Skeletal muscle tissue (tissue), 4 donors: ENCODE measurements around the gene PBXIP1. TPM values are rescaled to one million over a fixed set of nuclear protein-coding genes. Genes with fewer than 3 reads are reported as not detected.
A peak's percentile ranks its signal among the peaks of the same experiment; 100 is the strongest.

Source experiments
- H3K27ac ChIP-seq: one replicate; pipeline ENCODE4 v1.7.0; 2013; ENCODE audit warnings: mild to moderate bottlenecking, low read depth, low read length, inconsistent platforms
- H3K27me3 ChIP-seq, 3 donors: one replicate each; pipeline ENCODE4 v1.7.0; 2013; ENCODE audit warnings: low read length in 3 of 3; ENCODE audit not compliant: control insufficient read depth in 3 of 3, insufficient read depth in 3 of 3
- H3K36me3 ChIP-seq, 3 donors: one replicate each; pipeline ENCODE4 v1.7.0; 2013; ENCODE audit warnings: low read length in 3 of 3; ENCODE audit not compliant: control insufficient read depth in 3 of 3, insufficient read depth in 3 of 3
- H3K4me1 ChIP-seq, 3 donors: one replicate each; pipeline ENCODE4 v1.7.0; 2013; ENCODE audit warnings: low read length in 3 of 3, mild to moderate bottlenecking in 3 of 3; ENCODE audit not compliant: control insufficient read depth in 3 of 3, insufficient read depth in 3 of 3
- H3K4me3 ChIP-seq, 3 donors: one replicate each; pipeline ENCODE4 v1.7.0; 2013; ENCODE audit warnings: low read length in 3 of 3
- H3K9ac ChIP-seq, 3 donors: one replicate each; pipeline ENCODE4 v1.7.0; 2013; ENCODE audit warnings: low read length in 3 of 3, mild to moderate bottlenecking in 3 of 3, moderate library complexity in 2 of 3, low read depth in 1 of 3
- H3K9me3 ChIP-seq, 3 donors: one replicate each; pipeline ENCODE4 v1.7.0; 2013; ENCODE audit warnings: low read length in 3 of 3; ENCODE audit not compliant: control insufficient read depth in 3 of 3
- total RNA-seq: library from RNA; depleted of rRNA; stranded (reverse); fragments of >200 nt; gene quantifications from one replicate; pipeline ENCODE4 v1.2.3, GENCODE V29; 2014
- donor health status: Osteomylitis.

PBXIP1 gene
- total RNA-seq, 1 donor from 2014 or later = 190 TPM

GRCh38 chr1:154972517-154973343 lies 16.8 kb upstream of the PBXIP1 start:
- H3K4me1 ChIP-seq = peaks cover 56 to 74% (median 62%) of the 10 kb centered on the region in 3 donors

DNA sequence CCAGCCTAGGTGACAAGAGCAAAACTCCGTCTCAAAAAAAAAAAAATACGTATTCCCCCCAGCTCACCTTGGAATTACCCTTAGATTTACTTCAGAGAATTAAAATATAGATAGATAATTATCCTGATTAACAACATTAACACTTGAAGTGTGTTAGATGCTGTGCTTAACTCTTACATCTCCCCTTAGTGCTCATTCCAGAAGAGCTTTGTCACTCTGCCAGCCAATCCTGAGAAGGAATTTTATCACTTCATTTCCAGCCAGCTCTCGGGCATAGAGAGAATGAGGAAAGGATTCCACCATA lies 16.3 kb upstream of the PBXIP1 start:
- Histone ChIP-seq H3K9me3 (no peaks in the 10 kb centered on the region), H3K27me3 (no peaks in the 10 kb centered on the region), H3K4me1 (peaks cover 56 to 77% (median 66%) of the 10 kb centered on the region in 3 donors), H3K4me3 (peak overlapping the region; percentile 8 to 55 (median 32)), H3K27ac (peak overlapping the region; percentile 99), H3K36me3 (peaks cover 9 to 19% (median 17%) of the 10 kb centered on the region in 3 donors), H3K9ac (peak overlapping the region; percentile 54 to 95 (median 74))

More at GRCh38 chr1:154972517-154973343, 16.8 kb upstream of the PBXIP1 start:
- Histone ChIP-seq H3K9ac (peak overlapping the region; percentile 67 to 95 (median 74)), H3K27me3 (no peaks in the 10 kb centered on the region), H3K9me3 (no peaks in the 10 kb centered on the region), H3K4me3 (peak overlapping the region; percentile 55 to 91 (median 71)), H3K27ac (peak overlapping the region; percentile 99), H3K36me3 (peaks cover 3 to 14% (median 12%) of the 10 kb centered on the region in 3 donors)

- Histone ChIP-seq H3K9ac (peak overlapping the region; percentile 73 to 83 (median 77)), H3K27ac (peak overlapping the region; percentile 99), H3K27me3 (no peaks in the 10 kb centered on the region), H3K36me3 (peaks cover 9 to 25% (median 22%) of the 10 kb centered on the region in 3 donors), H3K4me1 (peaks cover 60 to 77% (median 66%) of the 10 kb centered on the region in 3 donors), H3K9me3 (no peaks in the 10 kb centered on the region), H3K4me3 (peak overlapping the region; percentile 57 to 71 (median 67))
Observed at GRCh38 chr1:154971341-154971998, 15.6 kb upstream of the PBXIP1 start.

GRCh38 chr1:154970631-154971340 lies 14.9 kb upstream of the PBXIP1 start, which contains the start of gene SHC1:
Gene SHC1 (minus strand): TSS chr1:154970747. CDS start chr1:154970526, 221 bp downstream.
- Histone ChIP-seq H3K36me3 (peaks cover 15 to 32% (median 29%) of the 10 kb centered on the region in 3 donors), H3K27me3 (no peaks in the 10 kb centered on the region), H3K9me3 (no peaks in the 10 kb centered on the region), H3K4me3 (peak within 1 kb of the TSS; percentile 57 to 71 (median 67)), H3K27ac (peak within 1 kb of the TSS; percentile 99), H3K9ac (peak within 1 kb of the TSS; percentile 75 to 83 (median 77)), H3K4me1 (peaks cover 56 to 72% (median 63%) of the 10 kb centered on the region in 3 donors)

DNA sequence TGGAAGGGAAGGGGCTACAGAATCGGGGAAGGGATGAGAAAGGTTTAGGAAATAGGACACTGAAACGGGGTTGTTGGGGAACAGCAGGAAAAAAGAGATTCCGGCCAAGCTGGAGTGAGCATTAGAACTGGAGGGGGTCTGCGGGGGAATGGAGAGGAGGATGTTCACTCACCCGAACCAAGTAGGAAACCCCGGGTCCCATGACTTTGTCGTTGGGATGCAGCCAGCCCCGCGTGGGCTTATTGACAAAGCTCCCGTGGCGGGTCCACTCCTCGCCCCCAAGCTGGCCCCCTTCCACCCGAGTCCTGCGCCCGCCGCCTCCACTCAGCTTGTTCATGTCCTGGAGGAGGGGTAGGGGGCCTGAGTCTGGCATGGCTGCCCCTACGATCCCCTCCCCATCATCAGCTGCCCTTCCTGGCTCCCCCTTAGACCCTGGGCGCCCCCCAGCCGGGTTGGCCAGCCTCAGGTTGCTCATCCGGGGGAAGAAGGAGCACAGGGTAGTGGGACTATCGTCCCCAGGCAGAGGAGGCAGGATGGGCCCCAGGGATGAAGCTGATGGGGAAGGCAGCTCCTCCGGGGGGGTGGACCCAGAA lies 14.1 kb upstream of the PBXIP1 start:
- peak overlapping the region; percentile 99 for H3K27ac ChIP-seq
- peak overlapping the region; percentile 75 to 83 (median 77) for H3K9ac ChIP-seq
- H3K27me3 ChIP-seq = no peaks in the 10 kb centered on the region
- H3K4me3 ChIP-seq = peak overlapping the region; percentile 57 to 71 (median 67)
- H3K4me1 ChIP-seq = peaks cover 56 to 64% (median 56%) of the 10 kb centered on the region in 3 donors
- peaks cover 22 to 40% (median 36%) of the 10 kb centered on the region in 3 donors for H3K36me3 ChIP-seq
- H3K9me3 ChIP-seq = no peaks in the 10 kb centered on the region

DNA sequence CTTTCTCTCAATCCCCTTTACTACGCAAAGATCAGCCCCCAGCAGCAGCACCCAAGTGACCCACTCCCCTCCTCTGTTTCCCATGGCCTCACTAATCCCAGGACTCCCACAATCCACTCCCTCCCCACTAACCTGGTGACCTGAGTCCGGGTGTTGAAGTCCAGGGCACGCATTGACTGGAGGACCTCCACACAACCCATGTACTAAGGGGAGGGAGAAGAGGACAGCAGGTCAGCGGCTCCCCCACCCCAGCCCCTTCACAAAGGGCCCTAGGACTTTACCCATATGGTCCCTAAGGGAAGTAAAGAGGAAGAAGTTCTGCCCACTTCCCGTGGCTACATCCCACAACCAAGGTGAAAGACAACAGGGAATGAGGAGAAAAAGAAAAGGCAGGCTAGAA lies 13.3 kb upstream of the PBXIP1 start:
- Histone ChIP-seq H3K9me3 (no peaks in the 10 kb centered on the region), H3K4me3 (peak overlapping the region in 2 of 3 donors; percentile 57 to 67), H3K9ac (peak overlapping the region; percentile 34 to 83 (median 77)), H3K27ac (peak overlapping the region; percentile 99), H3K4me1 (peaks cover 52 to 60% (median 53%) of the 10 kb centered on the region in 3 donors), H3K27me3 (no peaks in the 10 kb centered on the region), H3K36me3 (peaks cover 26 to 45% (median 43%) of the 10 kb centered on the region in 3 donors)

GRCh38 chr1:154968731-154969130 lies 12.8 kb upstream of the PBXIP1 start:
- H3K4me3 ChIP-seq = peak overlapping the region in 1 of 3 donors; percentile 67
- peak overlapping the region; percentile 34 to 83 (median 77) for H3K9ac ChIP-seq
- H3K36me3 ChIP-seq = peaks cover 27 to 50% (median 47%) of the 10 kb centered on the region in 3 donors
- peaks cover 52 to 63% (median 53%) of the 10 kb centered on the region in 3 donors for H3K4me1 ChIP-seq
- H3K27ac ChIP-seq = peak overlapping the region; percentile 99
- no peaks in the 10 kb centered on the region for H3K9me3 ChIP-seq
- no peaks in the 10 kb centered on the region for H3K27me3 ChIP-seq

DNA sequence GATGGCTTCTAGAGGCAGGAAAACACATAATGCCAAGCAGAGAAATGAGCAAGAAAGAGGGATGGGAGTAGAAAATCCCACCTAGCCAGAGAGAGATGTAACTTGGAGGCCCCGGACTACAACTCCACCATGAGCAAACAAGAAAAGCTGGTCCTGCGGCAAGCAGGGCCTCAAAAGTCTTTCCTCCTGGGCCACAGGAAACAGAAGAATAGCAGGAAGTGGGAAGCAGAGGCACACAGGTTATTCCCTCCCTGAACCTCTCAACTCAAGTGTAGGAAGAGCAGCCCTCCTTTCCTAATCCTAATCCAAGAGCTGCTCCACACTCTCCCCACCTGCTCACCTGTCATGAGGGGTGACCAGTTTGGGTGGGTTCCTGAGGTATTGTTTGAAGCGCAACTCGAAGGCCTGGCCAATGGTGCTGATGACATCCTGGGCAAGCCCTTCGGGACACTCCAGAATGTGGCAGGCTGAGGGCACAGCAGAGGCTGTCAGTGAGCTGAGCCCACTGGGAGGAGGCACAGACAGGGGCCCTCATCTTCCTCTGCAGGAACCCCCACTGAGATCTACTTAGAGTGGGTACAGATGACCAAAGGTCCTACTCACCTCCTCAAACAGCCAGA lies 11.5 kb upstream of the PBXIP1 start:
- no peaks in the 10 kb centered on the region for H3K9me3 ChIP-seq
- peak overlapping the region; percentile 99 for H3K27ac ChIP-seq
- peaks cover 50 to 63% (median 56%) of the 10 kb centered on the region in 3 donors for H3K4me1 ChIP-seq
- no peaks in the 10 kb centered on the region for H3K27me3 ChIP-seq
- peaks cover 31 to 57% (median 51%) of the 10 kb centered on the region in 3 donors for H3K36me3 ChIP-seq
- no peak overlapping the region for H3K4me3 ChIP-seq
- peak overlapping the region in 1 of 3 donors; percentile 10 for H3K9ac ChIP-seq

DNA sequence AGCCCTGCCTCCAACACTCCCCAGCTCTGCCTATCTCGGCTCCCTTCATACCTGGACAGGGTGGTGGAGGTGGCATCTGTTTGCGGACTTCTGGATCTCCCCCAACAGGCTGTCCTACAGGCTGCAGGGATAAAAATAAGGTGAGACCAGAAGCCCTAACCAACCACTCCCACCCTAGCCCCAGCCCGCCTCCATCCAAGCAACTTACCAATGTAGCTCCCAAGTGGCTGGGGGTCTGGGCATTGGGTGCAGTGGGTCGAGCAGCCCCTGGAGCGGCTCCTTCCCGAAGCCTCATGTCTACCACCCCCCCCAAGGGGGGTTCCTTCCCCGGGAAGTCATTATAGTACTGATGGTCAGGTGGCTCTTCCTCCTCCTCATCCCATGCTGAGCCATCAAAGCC lies 10.2 kb upstream of the PBXIP1 start:
- Histone ChIP-seq H3K27ac (no peak overlapping the region), H3K27me3 (no peaks in the 10 kb centered on the region), H3K4me3 (no peak overlapping the region), H3K4me1 (peaks cover 43 to 57% (median 49%) of the 10 kb centered on the region in 3 donors), H3K36me3 (peaks cover 31 to 57% (median 51%) of the 10 kb centered on the region in 3 donors), H3K9me3 (no peaks in the 10 kb centered on the region), H3K9ac (no peak overlapping the region)
